Fibroblast of skin of left biceps (primary cell): Measurements from ENCODE around the gene CBFA2T3.

Experiments
- DNase-seq, 2 experiments: peaks; one replicate each; pipeline ENCODE4 v3.0.0-alpha.2; 2013; ENCODE audit warnings: low read depth in 2 of 2

The CBFA2T3 gene

GRCh38 chr16:88857728-88858339, 119.2 kb downstream of the CBFA2T3 start:
- DNase-seq = peak; percentile 14 to 21

DNA sequence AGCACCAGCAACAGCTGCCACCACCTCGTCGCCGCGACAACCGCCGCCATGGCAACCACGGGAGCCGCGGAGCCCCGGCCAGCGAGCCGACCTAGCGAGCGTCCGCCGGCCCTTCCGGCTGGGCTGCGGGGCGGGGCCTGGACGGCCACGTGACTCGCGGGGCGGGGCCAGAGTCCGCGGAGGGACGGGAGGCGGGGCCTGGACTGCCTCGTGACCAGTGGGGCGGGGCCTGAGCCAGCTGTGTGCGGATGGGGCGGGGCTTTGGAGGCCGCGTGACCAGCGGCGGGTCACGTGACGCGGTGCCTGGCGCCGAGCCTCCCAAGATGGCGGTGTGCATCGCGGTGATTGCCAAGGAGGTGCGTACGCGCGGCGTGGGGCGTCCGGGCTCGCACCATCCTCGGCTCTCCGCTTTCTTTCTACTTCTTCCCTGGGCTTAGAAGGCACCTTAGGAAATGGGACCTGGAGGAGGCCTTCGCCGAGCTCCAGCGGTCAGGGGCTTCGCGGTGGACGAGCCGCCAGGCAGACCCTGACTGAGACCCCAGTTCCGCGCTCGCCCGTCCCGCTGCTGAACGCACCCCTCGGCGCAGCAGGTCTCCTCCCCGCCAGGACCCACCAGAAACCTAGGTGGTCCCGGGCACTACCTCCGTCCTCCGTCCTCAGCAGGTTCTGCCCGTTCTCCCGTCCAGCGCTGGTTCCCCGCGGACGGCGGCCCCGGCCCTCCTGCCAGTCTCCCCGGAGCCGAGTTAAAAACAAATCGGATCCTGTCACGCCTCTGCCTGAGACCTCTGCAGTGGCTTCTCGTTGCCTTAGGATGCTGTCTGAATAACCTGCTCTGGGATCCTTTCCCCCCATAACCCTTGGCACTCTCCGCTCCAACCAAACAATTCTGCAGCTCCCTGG, 119.9 kb downstream of the CBFA2T3 start, which contains the start of the genes GALNS and TRAPPC2L:
Gene GALNS (minus strand): TSS at position 120 of the 900 bp plus-strand sequence. CDS start 70 bp downstream, at position 50.
Gene TRAPPC2L (plus strand): TSS at position 300 of the 900 bp plus-strand sequence. CDS start 24 bp downstream, at position 324.
- DNase-seq = peak; percentile 78 to 85

DNA sequence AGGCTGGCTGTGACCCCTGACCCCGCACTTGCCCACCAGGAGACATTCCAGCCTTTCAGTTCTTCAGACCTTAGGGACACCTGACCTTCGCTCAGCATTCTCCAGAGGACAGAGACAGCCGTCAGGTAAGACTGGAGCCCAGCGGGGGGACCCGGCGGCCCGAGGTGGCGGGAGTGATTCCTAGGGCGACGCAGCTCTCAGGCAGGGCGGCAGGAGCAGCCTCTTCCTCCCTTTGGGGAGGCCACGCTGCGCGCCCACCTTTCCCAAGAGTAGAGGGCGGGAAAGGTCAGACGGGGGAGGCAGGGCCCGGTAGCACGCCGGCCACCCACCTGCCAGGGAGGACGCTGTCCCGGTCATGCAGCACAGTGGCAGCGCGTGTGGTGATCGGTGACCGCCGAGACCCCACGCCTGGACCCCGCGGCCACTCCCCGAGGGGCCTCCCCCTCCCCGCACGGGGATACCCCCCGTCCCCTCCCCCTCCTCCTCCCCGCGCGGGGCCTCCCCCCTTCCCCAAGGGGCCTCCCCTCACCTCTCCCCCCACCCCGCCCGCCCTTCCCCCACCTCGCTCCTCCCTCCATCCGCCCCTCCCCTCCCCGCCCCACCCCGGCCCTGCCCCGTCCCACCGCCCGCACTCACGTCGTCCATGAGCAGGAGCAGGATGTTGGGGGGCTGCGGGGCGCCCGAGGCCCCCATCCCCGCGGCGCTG, 120.7 kb downstream of the CBFA2T3 start:
- no peak for DNase-seq

DNA sequence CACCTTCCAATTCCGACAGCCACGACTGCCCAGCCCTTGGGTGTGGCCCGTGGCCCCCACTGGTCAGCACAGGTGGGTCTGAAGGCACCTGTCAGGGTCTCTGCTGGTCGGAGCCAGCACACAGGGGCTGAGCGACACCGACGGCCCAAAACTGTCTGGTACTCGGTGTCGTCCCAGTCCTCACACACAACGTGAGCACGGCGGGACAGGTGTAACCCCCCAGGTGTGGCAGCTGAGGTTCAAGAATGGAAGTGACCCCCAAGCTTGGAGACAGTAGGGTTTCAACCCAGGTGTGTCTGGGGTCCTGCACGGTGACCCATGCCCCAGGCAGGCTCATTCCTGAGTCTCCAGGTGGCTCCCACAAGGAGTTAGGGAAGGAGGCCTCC, 121.3 kb downstream of the CBFA2T3 start:
- no peak for DNase-seq

DNA sequence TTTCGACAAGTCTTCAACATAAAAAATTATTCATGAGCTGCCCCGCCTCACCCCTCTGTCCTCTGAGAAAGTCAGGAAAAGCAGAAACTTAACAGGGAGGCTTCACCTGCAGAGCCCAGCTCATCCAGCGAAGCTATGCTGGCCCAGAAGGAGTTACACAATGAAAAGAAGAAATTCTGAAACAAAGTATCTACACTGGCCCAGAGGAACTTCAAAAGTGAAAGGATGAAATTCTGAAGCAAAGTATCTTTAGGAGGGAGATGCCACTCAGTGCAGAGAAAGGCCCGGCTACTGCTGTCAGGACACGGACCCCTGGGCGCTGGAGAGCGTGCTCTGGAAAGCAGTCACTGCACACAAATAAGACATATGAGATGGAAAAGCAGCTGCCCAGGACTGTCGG, 121.8 kb downstream of the CBFA2T3 start:
- no peak for DNase-seq

GRCh38 chr16:88854306-88855111, 122.5 kb downstream of the CBFA2T3 start:
- DNase-seq = no peak

GRCh38 chr16:88853325-88853941, 123.6 kb downstream of the CBFA2T3 start:
- DNase-seq = no peak

- DNase-seq = no peak
Observed at GRCh38 chr16:88851616-88852015, 125.4 kb downstream of the CBFA2T3 start.

- no peak for DNase-seq
Observed at GRCh38 chr16:88850531-88851199, 126.3 kb downstream of the CBFA2T3 start.

GRCh38 chr16:88848557-88848956, 128.4 kb downstream of the CBFA2T3 start:
- DNase-seq = no peak

DNA sequence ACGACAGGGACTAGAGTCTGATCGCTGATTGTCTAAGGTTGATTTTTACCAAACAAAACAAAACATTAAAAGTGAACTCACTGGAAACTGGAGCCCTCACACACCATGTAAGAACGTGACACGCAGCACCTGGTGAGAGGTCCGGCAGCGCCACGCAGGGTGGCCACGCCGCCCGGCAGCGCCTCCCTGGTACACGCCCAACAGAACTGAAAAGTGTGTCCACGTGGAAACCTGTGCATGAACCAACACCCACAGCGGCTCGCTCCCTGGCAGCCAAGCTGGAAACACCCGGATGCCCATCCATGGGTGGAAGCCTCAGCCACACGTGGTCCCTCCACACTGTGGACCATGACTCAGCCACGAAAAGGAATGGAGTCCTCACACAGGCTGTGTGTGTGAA, 129.4 kb downstream of the CBFA2T3 start:
- DNase-seq = no peak

GRCh38 chr16:88846088-88846487, 130.9 kb downstream of the CBFA2T3 start:
- DNase-seq = no peak

DNA sequence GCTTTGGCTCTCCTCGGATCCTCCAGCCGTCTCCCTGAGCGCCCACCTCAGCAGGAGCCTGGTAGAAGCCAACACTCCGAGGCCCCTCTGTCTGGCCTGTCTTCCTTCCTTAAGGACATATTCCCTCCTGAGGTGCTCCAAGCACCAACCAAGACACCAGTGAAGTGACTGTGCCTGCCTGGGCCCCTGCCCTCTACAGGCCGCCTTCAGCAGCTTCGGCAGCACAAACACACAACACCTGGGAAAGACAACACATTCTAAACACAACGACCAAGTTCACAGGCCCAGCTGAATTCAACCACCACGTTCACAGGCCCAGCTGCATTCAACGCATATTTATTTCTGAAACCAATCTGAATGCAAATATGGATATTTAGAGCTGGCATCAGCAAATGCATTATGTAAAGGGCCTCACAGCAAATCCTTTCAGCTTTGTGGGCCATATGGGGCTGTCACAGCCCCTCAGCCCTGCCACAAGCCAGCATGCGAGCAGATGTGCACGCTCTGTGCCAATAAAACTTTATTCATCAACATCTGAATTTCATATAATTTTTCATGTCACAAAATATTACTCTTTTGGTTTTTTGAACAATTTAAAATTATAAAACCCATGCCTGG, 132.5 kb downstream of the CBFA2T3 start:
- DNase-seq = no peak

- no peak for DNase-seq
Observed at GRCh38 chr16:88843256-88843655, 133.8 kb downstream of the CBFA2T3 start.

DNA sequence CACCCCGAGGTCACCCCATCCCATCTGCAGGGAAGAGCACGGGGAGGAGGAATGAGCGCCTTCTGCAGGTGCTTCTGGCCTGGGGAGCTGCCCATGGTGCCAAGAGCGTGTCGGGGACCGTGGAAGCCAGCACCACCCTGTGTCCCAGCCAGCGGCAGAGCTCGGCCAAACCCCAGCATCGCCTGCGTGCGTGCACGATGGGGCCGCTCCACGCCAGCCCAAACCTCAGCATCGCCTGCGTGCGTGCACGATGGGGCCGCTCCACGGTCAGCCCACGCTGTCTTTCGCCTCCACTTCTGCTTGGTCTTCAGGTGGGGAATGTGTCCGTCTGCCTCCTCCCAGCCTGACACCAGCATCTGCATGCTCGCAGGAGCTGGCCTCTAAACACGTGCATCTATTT, 134.2 kb downstream of the CBFA2T3 start:
- DNase-seq = no peak

- DNase-seq = no peak
Observed at GRCh38 chr16:88842308-88842756, 134.7 kb downstream of the CBFA2T3 start.

DNA sequence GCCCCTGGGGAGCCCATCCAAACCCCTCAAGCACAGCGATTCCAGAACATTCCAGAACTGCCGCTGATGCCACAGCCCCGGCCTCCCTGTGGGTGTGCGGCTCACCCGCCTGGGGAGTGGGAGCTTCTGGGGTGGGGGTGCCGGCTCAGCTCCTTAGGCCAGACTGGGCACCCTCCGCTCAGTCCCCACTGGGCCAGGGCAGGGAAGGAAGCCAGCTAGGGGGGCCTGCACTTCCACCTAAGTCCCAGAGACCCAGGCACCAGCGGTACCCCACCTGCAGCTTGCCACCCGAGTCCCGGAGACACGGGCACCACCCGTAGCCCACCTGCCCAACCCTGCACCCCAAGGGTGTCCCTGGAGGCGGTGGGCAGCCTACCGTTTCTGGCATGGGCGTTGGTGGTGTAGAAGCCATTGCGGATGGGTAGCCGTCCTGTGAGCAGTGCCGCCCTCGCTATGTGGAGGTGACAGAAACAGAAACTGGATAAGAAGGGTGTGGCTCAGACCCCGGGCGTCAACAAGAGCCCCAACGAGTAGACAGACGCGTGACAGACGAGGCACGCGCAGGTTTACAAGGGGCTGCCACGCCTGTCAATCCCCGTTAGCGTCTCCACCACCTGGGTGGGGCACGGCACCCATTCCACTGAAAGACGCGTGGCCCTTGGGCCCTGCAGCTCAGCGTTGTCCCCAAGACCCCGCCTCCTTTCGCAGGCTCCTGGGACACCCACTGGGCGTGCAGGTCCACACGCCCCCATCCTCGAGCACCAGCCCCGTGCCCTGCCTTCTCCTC, 135.3 kb downstream of the CBFA2T3 start:
- no peak for DNase-seq

DNA sequence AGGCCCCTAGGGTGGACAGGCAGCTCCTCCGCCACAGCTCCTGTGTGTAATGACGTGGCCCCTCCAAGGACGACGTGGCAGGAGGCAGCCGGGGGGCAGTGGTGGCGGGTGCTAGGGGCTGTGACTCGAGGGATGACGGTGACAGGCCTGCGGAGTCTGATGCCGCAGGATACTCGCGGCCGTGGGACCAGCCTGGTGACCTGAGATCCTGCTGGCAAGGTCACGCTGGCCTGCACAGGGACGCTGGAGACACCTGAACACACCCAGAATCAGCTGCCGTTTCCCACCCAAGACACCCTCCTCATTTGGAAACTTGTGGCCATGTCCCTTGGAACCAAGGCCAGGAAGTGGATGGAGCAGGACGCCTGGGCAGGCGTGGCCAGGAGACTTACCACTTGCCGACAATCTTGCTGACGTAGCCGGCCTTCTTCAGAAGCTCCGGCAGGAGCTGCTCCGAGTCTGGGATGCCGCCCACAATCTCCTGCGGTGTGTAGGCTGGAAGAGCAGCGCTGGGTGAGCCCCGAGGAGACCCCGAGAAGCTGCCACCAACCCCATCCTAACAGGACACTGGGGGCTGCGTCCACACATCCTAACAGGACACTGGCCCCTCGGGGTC, 136.3 kb downstream of the CBFA2T3 start:
- no peak for DNase-seq
